Smooth muscle cell of the coronary artery (primary cell): ENCODE measurements around the gene RIPOR1. TPM values are rescaled to one million over a fixed set of nuclear protein-coding genes. Genes with fewer than 3 reads are reported as not detected.

Experiments
- total RNA-seq: library from RNA; depleted of rRNA; stranded (reverse); fragments of >200 nt; gene quantifications from 2 replicates; pipeline ENCODE4 v1.2.3, GENCODE V29; 2014; ENCODE audit warnings: low replicate concordance

Gene RIPOR1, protein sequence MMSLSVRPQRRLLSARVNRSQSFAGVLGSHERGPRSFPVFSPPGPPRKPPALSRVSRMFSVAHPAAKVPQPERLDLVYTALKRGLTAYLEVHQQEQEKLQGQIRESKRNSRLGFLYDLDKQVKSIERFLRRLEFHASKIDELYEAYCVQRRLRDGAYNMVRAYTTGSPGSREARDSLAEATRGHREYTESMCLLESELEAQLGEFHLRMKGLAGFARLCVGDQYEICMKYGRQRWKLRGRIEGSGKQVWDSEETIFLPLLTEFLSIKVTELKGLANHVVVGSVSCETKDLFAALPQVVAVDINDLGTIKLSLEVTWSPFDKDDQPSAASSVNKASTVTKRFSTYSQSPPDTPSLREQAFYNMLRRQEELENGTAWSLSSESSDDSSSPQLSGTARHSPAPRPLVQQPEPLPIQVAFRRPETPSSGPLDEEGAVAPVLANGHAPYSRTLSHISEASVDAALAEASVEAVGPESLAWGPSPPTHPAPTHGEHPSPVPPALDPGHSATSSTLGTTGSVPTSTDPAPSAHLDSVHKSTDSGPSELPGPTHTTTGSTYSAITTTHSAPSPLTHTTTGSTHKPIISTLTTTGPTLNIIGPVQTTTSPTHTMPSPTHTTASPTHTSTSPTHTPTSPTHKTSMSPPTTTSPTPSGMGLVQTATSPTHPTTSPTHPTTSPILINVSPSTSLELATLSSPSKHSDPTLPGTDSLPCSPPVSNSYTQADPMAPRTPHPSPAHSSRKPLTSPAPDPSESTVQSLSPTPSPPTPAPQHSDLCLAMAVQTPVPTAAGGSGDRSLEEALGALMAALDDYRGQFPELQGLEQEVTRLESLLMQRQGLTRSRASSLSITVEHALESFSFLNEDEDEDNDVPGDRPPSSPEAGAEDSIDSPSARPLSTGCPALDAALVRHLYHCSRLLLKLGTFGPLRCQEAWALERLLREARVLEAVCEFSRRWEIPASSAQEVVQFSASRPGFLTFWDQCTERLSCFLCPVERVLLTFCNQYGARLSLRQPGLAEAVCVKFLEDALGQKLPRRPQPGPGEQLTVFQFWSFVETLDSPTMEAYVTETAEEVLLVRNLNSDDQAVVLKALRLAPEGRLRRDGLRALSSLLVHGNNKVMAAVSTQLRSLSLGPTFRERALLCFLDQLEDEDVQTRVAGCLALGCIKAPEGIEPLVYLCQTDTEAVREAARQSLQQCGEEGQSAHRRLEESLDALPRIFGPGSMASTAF
- 23.1 and 23.3 TPM in 2 replicates for total RNA-seq

DNA sequence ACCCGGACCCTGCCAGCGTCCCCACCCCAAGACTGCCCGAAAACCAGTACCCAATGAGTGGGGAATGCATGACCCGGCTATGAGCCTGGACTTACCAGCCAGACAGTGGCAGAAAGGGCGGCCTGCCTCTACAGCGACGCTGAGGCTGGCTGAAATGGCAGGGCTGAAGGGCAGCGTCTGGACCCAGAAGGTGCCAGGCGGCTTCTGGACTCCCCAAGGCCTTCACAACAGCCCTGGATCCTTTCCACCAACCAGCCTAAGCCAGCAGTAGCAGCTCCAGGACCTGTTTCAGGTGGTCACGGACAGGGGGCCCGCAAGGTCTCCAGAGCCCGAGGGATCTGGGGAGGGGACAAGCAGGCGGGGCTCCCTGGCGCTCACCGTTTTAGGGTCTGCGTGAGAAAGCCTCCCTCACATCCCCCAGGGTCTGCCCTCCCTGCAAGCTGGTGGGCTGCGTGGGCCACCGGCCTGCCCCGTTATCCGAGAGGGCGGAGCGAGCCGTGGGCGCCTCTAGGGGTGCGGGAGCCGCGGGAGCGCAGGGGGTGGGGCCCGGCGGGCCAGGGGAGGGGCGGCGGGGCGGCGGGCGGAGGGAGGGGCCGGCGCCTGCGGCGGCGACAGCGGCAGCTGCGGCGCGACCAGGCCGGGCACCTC, at the start of gene RIPOR1:
Gene RIPOR1 (plus strand): TSS at position 608 of the 648 bp plus-strand sequence. CDS start 9,618 bp downstream, outside the sequence.

DNA sequence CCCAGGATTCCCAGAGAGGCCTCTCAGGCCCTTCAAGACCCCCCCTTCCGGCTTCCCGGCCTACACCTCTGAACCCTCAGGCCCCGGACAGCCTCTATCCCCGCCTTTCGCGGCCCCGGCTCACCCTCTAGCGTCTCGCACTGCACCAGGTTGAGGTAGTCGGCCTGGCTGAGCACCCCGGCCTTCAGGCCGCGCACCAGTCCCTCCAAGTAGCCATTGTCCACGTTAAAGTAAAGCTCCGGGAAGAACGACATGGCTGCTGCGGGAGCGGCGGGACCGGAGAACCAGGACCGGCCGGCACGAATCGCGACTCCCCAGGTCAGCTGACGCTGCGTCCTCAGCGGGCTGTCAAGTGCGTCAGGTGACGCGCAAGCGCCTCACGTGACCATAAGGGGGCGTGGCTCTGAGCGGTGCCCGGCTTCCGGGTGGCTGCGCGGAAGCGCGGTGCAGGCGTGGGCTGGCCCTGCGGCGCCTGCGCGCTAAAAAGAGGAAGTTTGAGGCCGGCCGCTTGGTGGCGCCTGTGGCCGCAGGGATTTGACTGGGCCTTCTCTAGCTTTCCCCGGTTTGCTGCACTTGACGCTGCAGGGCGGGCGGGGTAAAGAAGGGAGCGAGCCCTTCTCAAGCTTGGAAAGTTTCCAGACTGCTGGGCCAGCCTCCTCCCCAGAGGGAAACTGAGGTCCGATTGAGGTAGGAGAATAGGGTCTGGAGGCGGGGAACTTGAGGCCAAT, 47.6 kb upstream of the RIPOR1 start, which contains the start of gene ATP6V0D1:
Gene ATP6V0D1 (minus strand): TSS at position 325 of the 728 bp plus-strand sequence. CDS start 71 bp downstream, at position 254.

DNA sequence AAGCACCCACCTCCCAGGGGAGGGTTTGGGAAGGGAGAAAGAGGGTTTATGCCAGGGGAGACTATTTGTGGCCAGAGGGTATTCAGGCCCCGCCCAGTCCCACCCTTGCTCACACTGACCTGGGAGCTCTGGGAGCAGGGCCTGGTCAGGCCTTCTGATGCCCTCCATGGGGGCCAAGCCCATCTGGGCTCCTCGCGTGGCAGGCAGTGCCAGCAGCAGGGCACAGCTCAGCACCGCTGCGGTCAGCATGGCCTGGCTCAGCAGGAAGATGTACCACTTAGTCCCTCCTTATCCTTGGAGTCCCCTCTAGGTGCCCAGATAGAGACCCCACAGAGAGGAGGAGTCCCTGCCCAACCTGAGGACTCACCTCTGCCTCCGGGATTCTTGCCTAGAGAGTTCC, 45.5 kb upstream of the RIPOR1 start, which contains the start of gene AGRP:
Gene AGRP (minus strand): TSS at position 398 of the 400 bp plus-strand sequence. CDS start 149 bp downstream, at position 249.

DNA sequence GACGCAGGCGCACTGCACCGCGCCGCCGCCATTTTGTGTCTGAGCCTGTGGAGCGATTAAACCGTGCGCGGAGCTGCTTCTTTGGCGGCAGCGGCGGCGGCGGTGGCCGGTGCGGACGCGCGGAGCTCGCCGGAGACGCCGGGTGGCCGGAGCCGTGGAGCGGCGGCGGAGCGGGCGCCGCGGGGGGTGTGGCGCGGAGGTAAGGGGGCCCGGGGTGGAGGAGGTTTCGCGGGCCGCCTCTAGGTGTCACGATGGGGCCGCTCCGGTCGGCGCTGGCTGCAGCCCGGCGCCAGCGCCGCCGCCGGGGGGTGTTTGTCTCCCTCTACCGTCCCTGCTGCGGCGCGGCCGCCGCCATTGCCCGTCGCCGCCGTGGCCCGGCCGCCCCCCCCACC, 33.9 kb downstream of the RIPOR1 start, which contains the start of gene CTCF:
Gene CTCF (plus strand): TSS at position 1 of the 392 bp plus-strand sequence. CDS start 48,307 bp downstream, outside the sequence.

Other genes with a start within 250 kb of the RIPOR1 start
- gene PLEKHG4, start 249.3 kb upstream of the RIPOR1 start, total RNA-seq, result 2.0 and 11.7 TPM in 2 replicates
- not detected in 2 replicates for gene KCTD19, start 202.1 kb upstream of the RIPOR1 start, total RNA-seq
- gene LRRC36, start 202.0 kb upstream of the RIPOR1 start, total RNA-seq, result not detected in 2 replicates
- 1.5 and 2.3 TPM in 2 replicates for gene TPPP3, start 135.3 kb upstream of the RIPOR1 start, total RNA-seq
- gene ZDHHC1, start 112.4 kb upstream of the RIPOR1 start, total RNA-seq, result 2.8 and 4.3 TPM in 2 replicates
- gene HSD11B2, start 97.7 kb upstream of the RIPOR1 start, total RNA-seq, result not detected in 2 replicates
- gene ATP6V0D1, start 47.7 kb upstream of the RIPOR1 start, total RNA-seq, result 108 and 157 TPM in 2 replicates
- gene AGRP, start 45.3 kb upstream of the RIPOR1 start, total RNA-seq, result 0.08 TPM in 1 of 2 replicates, not detected in the other
- 14.2 and 14.7 TPM in 2 replicates for gene CTCF, start 33.7 kb downstream of the RIPOR1 start, total RNA-seq
- gene CARMIL2, start 116.3 kb downstream of the RIPOR1 start, total RNA-seq, result 0.15 TPM in 1 of 2 replicates, not detected in the other
- gene ACD, start 131.4 kb downstream of the RIPOR1 start, total RNA-seq, result 7.6 and 9.8 TPM in 2 replicates
- 0.60 and 1.1 TPM in 2 replicates for gene PARD6A, start 132.1 kb downstream of the RIPOR1 start, total RNA-seq
- 11.8 and 13.8 TPM in 2 replicates for gene ENKD1, start 137.9 kb downstream of the RIPOR1 start, total RNA-seq
- 1.6 and 3.6 TPM in 2 replicates for gene C16orf86, start 138.0 kb downstream of the RIPOR1 start, total RNA-seq
- 14.1 and 18.0 TPM in 2 replicates for gene GFOD2, start 190.5 kb downstream of the RIPOR1 start, total RNA-seq